Keratinocyte (primary cell): ENCODE results near the gene CYSTM1.

Experiments
- EZH2 ChIP-seq: IDR thresholded peaks from one replicate; pipeline ENCODE4 v1.6.1; 2012; ENCODE audit warnings: inconsistent platforms, mild to moderate bottlenecking, low read length, moderate library complexity
- TF ChIP-seq, protein P1 (sequence below), 3 experiments: IDR thresholded peaks in 1 of 3; conservative IDR thresholded peaks in 1 of 3; optimal IDR thresholded peaks in 1 of 3; 2 replicates in 2 of 3; 3 replicates in 1 of 3; pipeline versions ENCODE3 to v1.5.1; 2011; ENCODE audit warnings: low read length in 3 of 3, mild to moderate bottlenecking in 3 of 3, moderate library complexity in 2 of 3, control low read depth in 1 of 3, inconsistent platforms in 1 of 3; ENCODE audit not compliant: insufficient read depth in 2 of 3; ENCODE audit errors: extremely low read depth in 1 of 3

- TF ChIP-seq, protein P1, sequence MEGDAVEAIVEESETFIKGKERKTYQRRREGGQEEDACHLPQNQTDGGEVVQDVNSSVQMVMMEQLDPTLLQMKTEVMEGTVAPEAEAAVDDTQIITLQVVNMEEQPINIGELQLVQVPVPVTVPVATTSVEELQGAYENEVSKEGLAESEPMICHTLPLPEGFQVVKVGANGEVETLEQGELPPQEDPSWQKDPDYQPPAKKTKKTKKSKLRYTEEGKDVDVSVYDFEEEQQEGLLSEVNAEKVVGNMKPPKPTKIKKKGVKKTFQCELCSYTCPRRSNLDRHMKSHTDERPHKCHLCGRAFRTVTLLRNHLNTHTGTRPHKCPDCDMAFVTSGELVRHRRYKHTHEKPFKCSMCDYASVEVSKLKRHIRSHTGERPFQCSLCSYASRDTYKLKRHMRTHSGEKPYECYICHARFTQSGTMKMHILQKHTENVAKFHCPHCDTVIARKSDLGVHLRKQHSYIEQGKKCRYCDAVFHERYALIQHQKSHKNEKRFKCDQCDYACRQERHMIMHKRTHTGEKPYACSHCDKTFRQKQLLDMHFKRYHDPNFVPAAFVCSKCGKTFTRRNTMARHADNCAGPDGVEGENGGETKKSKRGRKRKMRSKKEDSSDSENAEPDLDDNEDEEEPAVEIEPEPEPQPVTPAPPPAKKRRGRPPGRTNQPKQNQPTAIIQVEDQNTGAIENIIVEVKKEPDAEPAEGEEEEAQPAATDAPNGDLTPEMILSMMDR (optimal IDR thresholded peaks at IDR 0.05 in 1 of 3, IDR thresholded peaks at IDR 0.05 in 1 of 3, conservative IDR thresholded peaks at IDR 0.05 in 1 of 3; ENCODE audit: extremely low read depth in 1 of 3, insufficient read depth in 2 of 3, low read length in 3 of 3) = no peak
- TF ChIP-seq EZH2 = no peak
These were observed 98.5 kb downstream of the CYSTM1 start for GRCh38 chr5:140273401-140273877.
